ENCODE data around the gene KIF26A. TPM values are rescaled to one million over a fixed set of nuclear protein-coding genes. Genes with fewer than 3 reads are reported as not detected.

Gene KIF26A
- total and polyA plus RNA-seq, 2 of the 13 experiments (the other 11 are each of a cell fraction or from before 2014, with no cell fraction given): not detected

DNA sequence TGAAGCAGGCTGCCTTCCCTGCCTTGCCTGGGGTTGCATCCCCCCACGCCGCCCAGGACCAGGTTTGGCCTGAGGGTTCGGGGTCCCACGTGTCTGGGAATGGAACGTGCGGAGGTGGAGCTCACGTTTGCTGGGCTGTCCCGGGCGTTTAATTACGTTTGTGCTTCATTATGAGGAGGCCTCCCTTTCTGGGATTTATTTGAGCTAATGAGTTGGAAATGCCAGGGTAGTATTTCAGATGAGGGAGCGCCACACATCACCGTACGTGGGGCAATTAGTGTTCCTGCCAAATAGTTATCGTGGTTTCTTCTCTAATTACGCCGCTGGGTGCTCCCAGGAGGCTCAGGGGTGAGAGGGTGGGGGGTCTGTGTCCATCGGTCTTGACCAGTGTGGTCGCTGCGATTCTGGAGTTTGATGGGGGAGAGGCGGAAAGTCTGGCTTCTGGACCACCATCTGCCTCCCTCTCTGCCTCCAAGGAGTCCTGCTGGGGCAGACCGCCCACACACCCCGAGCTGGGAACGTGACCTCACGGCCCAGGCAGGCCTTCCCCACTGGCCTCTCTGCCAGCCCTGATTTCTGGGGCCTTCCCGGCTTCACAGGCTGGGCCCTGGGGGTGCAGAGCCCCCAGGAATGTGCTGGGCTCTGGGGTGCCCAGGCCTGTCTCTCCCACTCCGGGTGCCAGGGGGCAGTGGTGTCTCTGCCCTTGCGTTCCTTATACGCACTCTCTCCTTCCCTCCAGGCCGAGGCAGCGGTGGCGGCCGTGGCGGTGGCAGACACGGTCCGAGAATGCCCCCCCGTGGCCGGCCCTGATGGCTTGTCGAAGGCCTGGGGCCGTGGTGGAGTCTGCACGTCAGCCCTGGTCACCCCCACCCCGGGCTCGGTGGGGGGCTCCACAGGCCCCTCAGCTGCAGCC lies 18.9 kb downstream of the KIF26A start (continued):
- TF ChIP-seq, protein P1, sequence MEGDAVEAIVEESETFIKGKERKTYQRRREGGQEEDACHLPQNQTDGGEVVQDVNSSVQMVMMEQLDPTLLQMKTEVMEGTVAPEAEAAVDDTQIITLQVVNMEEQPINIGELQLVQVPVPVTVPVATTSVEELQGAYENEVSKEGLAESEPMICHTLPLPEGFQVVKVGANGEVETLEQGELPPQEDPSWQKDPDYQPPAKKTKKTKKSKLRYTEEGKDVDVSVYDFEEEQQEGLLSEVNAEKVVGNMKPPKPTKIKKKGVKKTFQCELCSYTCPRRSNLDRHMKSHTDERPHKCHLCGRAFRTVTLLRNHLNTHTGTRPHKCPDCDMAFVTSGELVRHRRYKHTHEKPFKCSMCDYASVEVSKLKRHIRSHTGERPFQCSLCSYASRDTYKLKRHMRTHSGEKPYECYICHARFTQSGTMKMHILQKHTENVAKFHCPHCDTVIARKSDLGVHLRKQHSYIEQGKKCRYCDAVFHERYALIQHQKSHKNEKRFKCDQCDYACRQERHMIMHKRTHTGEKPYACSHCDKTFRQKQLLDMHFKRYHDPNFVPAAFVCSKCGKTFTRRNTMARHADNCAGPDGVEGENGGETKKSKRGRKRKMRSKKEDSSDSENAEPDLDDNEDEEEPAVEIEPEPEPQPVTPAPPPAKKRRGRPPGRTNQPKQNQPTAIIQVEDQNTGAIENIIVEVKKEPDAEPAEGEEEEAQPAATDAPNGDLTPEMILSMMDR (CRISPR knock-in tag; IDR thresholded peaks at IDR 0.05): peak; percentile 42; the same call in 1 of the 2 replicates

DNA sequence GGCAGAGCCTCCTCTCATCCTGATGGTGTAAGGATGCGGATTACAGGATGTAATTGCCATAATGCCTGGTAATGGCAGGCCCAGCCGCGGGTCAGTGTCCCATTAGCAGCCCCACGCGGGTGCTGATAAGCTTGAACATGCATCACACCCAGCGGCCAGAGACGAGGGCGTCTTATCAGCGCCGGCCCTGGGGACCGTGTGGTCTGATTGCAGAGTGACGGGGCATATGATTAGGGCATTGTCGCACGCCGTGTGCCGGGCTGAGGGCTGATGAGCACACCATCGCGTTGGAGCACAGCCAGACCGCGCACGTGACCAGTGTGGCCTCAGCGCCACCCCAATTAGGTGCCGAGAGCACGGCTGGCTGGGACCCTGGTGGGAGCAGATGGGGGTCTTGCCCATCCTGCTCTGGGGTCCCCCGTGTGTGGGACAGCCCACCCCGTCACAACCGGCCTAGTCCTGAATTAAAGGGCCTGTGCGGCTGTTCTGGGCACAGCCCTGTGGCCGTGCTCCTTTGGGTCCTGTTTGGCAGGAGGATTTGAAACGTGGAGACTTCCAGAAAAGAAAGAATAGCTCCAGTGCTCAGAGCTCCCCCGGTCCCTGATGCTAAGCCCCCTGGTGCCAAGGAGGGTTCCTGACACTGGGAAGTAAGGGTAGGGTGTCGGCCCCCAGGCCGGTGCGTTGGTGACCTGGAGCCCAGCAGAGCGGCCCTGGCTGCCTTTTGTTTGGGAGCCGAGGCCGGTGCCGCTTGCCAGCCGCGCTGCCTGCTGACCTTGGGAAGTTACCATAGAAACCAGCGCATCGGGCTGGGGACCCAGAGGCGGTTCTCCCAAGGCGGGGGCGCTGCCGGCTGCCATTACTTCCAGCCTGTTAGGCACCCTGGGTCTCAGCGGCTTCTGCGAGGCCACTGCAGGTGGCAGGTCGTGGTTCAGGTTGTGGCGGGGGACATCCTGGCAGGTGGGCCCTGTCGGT lies 20.7 kb downstream of the KIF26A start:
- H4K20me1 ChIP-seq (ENCODE audit: insufficient read depth, low read length): no peaks in the 10 kb centered on the region
- TF ChIP-seq FOXJ3 (CRISPR knock-in tag; IDR thresholded peaks at IDR 0.05; ENCODE audit: borderline replicate concordance) (no peak), ZNF430 (CRISPR knock-in tag; IDR thresholded peaks at IDR 0.05) (no peak), ATRX (CRISPR knock-in tag; IDR thresholded peaks at IDR 0.05; ENCODE audit: borderline replicate concordance) (no peak), NFATC3 (CRISPR knock-in tag; IDR thresholded peaks at IDR 0.05) (no peak), MLLT10 (CRISPR knock-in tag; IDR thresholded peaks at IDR 0.05) (no peak)
- no peaks in the 10 kb centered on the region for H3K79me2 ChIP-seq (ENCODE audit: insufficient read depth, low read length)
- ChIA-PET CTCF (ENCODE audit: low intra/inter-chr PET ratio, low total read pairs) (no interaction called here), POLR2A (no interaction called here)
- BruUV-seq (replicated peaks): no TSS peak
- H3K27me3 ChIP-seq (ENCODE audit: control insufficient read depth in 1 of 2, insufficient read depth in 2 of 2, low read length in 2 of 2): peaks cover 17 to 55% of the 10 kb centered on the region in 2 experiments; a peak in 4 of 5 replicates
- intact Hi-C loops (cut with micrococcal nuclease; ENCODE audit: unreplicated experiment): no loop called here
- no peak for ATAC-seq
- no peak overlapping the region for H3K4me3 ChIP-seq (replicated peaks in 1 of 3; ENCODE audit: insufficient read depth in 1 of 3, low read depth in 2 of 3, low read length in 3 of 3)
- H3K4me2 ChIP-seq (ENCODE audit: low read depth, low read length): no peak overlapping the region
- no peak overlapping the region for H2AFZ ChIP-seq (ENCODE audit: low read length)
- DNase-seq (ENCODE audit: low spot score): no peak
- no peak for FAIRE-seq
- in situ Hi-C loops (cut with HindIII; ENCODE audit: extremely low pct_ligation_motif_present, low pct_unique_long_range_greater_than_20kb): no loop called here
- H3K36me3 ChIP-seq (replicated peaks in 1 of 2; ENCODE audit: control insufficient read depth in 1 of 2, insufficient read depth in 2 of 2, low read length in 2 of 2): no peaks in the 10 kb centered on the region
- WGBS (ENCODE audit: low lambda C conversion rate): 3% methylated on average over 19 of the region's 51 CpGs
- H3K4me1 ChIP-seq (ENCODE audit: insufficient read depth, low read length): no peaks in the 10 kb centered on the region
- H3K9ac ChIP-seq (ENCODE audit: insufficient read depth, low read depth, low read length): no peak overlapping the region
- no peak overlapping the region for H3K27ac ChIP-seq (ENCODE audit: extremely low read length, insufficient read depth, low read length)
- no peaks in the 10 kb centered on the region for H3K9me3 ChIP-seq (ENCODE audit: low read length)

Measured in HepG2 (cell line).